ENCODE results near the gene TSPAN9. TPM values are rescaled to one million over a fixed set of nuclear protein-coding genes. Genes with fewer than 3 reads are reported as not detected.

The TSPAN9 gene
- total and polyA plus RNA-seq, 2 experiments from 2014 or later, result 6.0 to 31.5 TPM

DNA sequence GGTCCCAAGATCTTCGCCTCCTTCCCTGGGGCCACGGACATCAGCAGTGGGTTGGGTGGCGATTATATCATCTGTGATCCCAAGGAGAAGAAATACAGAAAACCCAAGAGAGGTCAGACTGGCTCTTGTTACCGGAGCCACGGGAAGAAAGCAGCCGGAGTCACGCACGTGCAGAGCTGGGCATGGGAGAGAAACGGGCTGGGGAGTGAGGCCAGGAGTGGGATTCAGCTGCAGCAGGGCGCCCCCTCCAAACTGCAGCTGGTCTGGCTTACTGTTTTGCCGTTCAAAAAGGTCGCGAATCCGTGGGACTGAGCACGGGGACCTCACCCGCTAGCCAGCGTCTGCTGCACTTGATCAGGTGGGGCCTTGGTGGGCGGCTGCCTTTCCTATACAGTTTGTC is 207.2 kb downstream of the TSPAN9 start:
- Mint-ChIP-seq H3K27ac (no peak overlapping the region), H3K36me3 (ENCODE audit: low read depth) (no peaks in the 10 kb centered on the region), H3K4me1 (peaks cover 25% of the 10 kb centered on the region), H3K4me3 (no peak overlapping the region), H3K9me3 (no peaks in the 10 kb centered on the region), H3K27me3 (ENCODE audit: insufficient read depth, low read depth, poor library complexity) (peaks cover 17% of the 10 kb centered on the region)
- 0 out of 2 replicates have a peak overlapping the region, but pooled peaks have one; percentile 19 for H3K27ac ChIP-seq (ENCODE audit: low read depth)
- no peak overlapping the region for H3K4me2 ChIP-seq
- no peak overlapping the region for H2AFZ ChIP-seq
- H4K20me1 ChIP-seq (replicated peaks; ENCODE audit: insufficient read depth), result no peaks in the 10 kb centered on the region
- no peaks in the 10 kb centered on the region for H3K36me3 ChIP-seq (ENCODE audit: insufficient read depth)
- DNase-seq (ENCODE audit: low spot score) (no peak), ATAC-seq (no peak)
- H3K79me2 ChIP-seq (replicated peaks; ENCODE audit: insufficient read depth), result no peaks in the 10 kb centered on the region
- peaks cover 14% of the 10 kb centered on the region; the same call in 1 of the 2 replicates for H3K4me1 ChIP-seq (ENCODE audit: insufficient read depth)
- H3K9me2 ChIP-seq (ENCODE audit: insufficient read depth), result no peaks in the 10 kb centered on the region
- no peaks in the 10 kb centered on the region for H3F3A ChIP-seq (replicated peaks; ENCODE audit: low read depth)
- H3K4me3 ChIP-seq, result no peak overlapping the region
- TF ChIP-seq, protein P1, sequence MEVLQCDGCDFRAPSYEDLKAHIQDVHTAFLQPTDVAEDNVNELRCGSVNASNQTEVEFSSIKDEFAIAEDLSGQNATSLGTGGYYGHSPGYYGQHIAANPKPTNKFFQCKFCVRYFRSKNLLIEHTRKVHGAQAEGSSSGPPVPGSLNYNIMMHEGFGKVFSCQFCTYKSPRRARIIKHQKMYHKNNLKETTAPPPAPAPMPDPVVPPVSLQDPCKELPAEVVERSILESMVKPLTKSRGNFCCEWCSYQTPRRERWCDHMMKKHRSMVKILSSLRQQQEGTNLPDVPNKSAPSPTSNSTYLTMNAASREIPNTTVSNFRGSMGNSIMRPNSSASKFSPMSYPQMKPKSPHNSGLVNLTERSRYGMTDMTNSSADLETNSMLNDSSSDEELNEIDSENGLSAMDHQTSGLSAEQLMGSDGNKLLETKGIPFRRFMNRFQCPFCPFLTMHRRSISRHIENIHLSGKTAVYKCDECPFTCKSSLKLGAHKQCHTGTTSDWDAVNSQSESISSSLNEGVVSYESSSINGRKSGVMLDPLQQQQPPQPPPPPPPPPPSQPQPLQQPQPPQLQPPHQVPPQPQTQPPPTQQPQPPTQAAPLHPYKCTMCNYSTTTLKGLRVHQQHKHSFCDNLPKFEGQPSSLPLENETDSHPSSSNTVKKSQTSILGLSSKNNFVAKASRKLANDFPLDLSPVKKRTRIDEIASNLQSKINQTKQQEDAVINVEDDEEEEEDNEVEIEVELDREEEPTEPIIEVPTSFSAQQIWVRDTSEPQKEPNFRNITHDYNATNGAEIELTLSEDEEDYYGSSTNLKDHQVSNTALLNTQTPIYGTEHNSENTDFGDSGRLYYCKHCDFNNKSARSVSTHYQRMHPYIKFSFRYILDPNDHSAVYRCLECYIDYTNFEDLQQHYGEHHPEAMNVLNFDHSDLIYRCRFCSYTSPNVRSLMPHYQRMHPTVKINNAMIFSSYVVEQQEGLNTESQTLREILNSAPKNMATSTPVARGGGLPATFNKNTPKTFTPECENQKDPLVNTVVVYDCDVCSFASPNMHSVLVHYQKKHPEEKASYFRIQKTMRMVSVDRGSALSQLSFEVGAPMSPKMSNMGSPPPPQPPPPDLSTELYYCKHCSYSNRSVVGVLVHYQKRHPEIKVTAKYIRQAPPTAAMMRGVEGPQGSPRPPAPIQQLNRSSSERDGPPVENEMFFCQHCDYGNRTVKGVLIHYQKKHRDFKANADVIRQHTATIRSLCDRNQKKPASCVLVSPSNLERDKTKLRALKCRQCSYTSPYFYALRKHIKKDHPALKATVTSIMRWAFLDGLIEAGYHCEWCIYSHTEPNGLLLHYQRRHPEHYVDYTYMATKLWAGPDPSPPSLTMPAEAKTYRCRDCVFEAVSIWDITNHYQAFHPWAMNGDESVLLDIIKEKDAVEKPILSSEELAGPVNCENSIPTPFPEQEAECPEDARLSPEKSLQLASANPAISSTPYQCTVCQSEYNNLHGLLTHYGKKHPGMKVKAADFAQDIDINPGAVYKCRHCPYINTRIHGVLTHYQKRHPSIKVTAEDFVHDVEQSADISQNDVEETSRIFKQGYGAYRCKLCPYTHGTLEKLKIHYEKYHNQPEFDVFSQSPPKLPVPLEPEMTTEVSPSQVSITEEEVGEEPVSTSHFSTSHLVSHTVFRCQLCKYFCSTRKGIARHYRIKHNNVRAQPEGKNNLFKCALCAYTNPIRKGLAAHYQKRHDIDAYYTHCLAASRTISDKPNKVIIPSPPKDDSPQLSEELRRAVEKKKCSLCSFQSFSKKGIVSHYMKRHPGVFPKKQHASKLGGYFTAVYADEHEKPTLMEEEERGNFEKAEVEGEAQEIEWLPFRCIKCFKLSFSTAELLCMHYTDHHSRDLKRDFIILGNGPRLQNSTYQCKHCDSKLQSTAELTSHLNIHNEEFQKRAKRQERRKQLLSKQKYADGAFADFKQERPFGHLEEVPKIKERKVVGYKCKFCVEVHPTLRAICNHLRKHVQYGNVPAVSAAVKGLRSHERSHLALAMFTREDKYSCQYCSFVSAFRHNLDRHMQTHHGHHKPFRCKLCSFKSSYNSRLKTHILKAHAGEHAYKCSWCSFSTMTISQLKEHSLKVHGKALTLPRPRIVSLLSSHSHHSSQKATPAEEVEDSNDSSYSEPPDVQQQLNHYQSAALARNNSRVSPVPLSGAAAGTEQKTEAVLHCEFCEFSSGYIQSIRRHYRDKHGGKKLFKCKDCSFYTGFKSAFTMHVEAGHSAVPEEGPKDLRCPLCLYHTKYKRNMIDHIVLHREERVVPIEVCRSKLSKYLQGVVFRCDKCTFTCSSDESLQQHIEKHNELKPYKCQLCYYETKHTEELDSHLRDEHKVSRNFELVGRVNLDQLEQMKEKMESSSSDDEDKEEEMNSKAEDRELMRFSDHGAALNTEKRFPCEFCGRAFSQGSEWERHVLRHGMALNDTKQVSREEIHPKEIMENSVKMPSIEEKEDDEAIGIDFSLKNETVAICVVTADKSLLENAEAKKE (CRISPR knock-in tag; IDR thresholded peaks at IDR 0.05), result no peak
- no peak for TF ChIP-seq EZH2phosphoT487 (IDR thresholded peaks at IDR 0.05; ENCODE audit: unreplicated experiment)
- no peak for TF ChIP-seq NANOG (IDR thresholded peaks at IDR 0.05; ENCODE audit: borderline replicate concordance)
- TF ChIP-seq ZNF114 (CRISPR knock-in tag; IDR thresholded peaks at IDR 0.05), result no peak
- TF ChIP-seq STAT1 (IDR thresholded peaks at IDR 0.05; ENCODE audit: unreplicated experiment), result no peak
- TF ChIP-seq, protein P2, sequence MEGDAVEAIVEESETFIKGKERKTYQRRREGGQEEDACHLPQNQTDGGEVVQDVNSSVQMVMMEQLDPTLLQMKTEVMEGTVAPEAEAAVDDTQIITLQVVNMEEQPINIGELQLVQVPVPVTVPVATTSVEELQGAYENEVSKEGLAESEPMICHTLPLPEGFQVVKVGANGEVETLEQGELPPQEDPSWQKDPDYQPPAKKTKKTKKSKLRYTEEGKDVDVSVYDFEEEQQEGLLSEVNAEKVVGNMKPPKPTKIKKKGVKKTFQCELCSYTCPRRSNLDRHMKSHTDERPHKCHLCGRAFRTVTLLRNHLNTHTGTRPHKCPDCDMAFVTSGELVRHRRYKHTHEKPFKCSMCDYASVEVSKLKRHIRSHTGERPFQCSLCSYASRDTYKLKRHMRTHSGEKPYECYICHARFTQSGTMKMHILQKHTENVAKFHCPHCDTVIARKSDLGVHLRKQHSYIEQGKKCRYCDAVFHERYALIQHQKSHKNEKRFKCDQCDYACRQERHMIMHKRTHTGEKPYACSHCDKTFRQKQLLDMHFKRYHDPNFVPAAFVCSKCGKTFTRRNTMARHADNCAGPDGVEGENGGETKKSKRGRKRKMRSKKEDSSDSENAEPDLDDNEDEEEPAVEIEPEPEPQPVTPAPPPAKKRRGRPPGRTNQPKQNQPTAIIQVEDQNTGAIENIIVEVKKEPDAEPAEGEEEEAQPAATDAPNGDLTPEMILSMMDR (conservative IDR thresholded peaks at IDR 0.05; ENCODE audit: low read depth in 2 of 2), result no peak; a peak in 1 of 4 replicates
- TF ChIP-seq JUNB (IDR thresholded peaks at IDR 0.05; ENCODE audit: unreplicated experiment), result no peak
- TF ChIP-seq, protein P3, sequence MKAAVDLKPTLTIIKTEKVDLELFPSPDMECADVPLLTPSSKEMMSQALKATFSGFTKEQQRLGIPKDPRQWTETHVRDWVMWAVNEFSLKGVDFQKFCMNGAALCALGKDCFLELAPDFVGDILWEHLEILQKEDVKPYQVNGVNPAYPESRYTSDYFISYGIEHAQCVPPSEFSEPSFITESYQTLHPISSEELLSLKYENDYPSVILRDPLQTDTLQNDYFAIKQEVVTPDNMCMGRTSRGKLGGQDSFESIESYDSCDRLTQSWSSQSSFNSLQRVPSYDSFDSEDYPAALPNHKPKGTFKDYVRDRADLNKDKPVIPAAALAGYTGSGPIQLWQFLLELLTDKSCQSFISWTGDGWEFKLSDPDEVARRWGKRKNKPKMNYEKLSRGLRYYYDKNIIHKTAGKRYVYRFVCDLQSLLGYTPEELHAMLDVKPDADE (IDR thresholded peaks at IDR 0.05), result no peak
- TF ChIP-seq, protein P4, sequence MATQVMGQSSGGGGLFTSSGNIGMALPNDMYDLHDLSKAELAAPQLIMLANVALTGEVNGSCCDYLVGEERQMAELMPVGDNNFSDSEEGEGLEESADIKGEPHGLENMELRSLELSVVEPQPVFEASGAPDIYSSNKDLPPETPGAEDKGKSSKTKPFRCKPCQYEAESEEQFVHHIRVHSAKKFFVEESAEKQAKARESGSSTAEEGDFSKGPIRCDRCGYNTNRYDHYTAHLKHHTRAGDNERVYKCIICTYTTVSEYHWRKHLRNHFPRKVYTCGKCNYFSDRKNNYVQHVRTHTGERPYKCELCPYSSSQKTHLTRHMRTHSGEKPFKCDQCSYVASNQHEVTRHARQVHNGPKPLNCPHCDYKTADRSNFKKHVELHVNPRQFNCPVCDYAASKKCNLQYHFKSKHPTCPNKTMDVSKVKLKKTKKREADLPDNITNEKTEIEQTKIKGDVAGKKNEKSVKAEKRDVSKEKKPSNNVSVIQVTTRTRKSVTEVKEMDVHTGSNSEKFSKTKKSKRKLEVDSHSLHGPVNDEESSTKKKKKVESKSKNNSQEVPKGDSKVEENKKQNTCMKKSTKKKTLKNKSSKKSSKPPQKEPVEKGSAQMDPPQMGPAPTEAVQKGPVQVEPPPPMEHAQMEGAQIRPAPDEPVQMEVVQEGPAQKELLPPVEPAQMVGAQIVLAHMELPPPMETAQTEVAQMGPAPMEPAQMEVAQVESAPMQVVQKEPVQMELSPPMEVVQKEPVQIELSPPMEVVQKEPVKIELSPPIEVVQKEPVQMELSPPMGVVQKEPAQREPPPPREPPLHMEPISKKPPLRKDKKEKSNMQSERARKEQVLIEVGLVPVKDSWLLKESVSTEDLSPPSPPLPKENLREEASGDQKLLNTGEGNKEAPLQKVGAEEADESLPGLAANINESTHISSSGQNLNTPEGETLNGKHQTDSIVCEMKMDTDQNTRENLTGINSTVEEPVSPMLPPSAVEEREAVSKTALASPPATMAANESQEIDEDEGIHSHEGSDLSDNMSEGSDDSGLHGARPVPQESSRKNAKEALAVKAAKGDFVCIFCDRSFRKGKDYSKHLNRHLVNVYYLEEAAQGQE (IDR thresholded peaks at IDR 0.05; ENCODE audit: unreplicated experiment), result no peak
- TF ChIP-seq POLR2AphosphoS5 (IDR thresholded peaks at IDR 0.05; ENCODE audit: low read depth), result no peak
- TF ChIP-seq ZNF331 (CRISPR knock-in tag; IDR thresholded peaks at IDR 0.05; ENCODE audit: low read depth), result no peak
- TF ChIP-seq CREB1 (CRISPR knock-in tag; IDR thresholded peaks at IDR 0.05; ENCODE audit: low read depth), result no peak
- TF ChIP-seq EZH2 (IDR thresholded peaks at IDR 0.05; ENCODE audit: low read depth, unreplicated experiment), result no peak
- no peaks in the 10 kb centered on the region for H3K27me3 ChIP-seq (ENCODE audit: insufficient read depth)
